Measurements from ENCODE around the gene SLC30A3.

Gene SLC30A3

DNA sequence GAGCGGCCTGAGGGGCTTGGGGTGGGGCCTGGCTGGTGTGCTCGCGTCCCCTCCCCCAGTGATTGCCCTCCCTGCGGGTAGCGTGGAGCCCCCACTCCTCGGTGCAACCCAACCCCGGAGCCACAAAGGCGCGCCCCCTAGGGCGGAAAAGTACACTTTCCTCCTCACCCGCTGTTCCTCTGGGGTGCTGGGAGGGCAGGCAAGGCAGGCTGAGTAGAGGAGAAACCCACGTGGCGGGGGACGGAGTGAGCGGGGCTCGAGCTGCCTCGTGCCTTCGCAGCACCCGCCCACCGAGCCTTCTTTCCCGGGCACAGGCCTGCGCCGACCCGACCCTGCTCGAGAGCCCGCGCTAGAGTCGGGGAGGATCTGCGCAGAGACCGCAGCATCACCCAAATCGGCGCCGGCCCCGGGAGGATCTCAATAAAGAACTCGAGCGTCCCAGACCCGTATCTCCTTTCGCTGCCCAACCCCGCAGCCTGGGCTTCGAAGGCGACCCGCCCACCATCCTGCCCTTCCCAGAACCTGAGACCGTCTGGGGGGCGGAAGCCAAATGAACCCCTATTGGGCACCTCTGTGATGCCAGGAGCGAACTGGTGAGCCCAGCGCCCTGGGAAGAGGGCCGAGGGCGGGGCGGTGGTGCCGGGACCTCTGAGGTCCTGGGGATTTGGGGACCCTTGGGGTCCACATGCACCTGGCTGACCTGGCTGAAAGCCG lies 43.9 kb upstream of the SLC30A3 start:
- H3K4me1 ChIP-seq (ENCODE audit: low read length), result no peaks in the 10 kb centered on the region
- no peaks in the 10 kb centered on the region for H3K27me3 ChIP-seq (replicated peaks; ENCODE audit: insufficient read depth, low read length)
- no peak overlapping the region for H3K27ac ChIP-seq (ENCODE audit: low read length)
- H3K9me3 ChIP-seq (replicated peaks; ENCODE audit: insufficient read depth, low read length), result no peaks in the 10 kb centered on the region
- no peaks in the 10 kb centered on the region for H3F3A ChIP-seq (ENCODE audit: insufficient read depth, low read length)
- no peaks in the 10 kb centered on the region for H3K36me3 ChIP-seq (replicated peaks; ENCODE audit: insufficient read depth, low read length)
- DNase-seq, result no peak
- H3K4me2 ChIP-seq (ENCODE audit: low read depth, low read length), result no peak overlapping the region
- H3K9ac ChIP-seq (ENCODE audit: low read length), result no peak overlapping the region
- TF ChIP-seq, protein P1, sequence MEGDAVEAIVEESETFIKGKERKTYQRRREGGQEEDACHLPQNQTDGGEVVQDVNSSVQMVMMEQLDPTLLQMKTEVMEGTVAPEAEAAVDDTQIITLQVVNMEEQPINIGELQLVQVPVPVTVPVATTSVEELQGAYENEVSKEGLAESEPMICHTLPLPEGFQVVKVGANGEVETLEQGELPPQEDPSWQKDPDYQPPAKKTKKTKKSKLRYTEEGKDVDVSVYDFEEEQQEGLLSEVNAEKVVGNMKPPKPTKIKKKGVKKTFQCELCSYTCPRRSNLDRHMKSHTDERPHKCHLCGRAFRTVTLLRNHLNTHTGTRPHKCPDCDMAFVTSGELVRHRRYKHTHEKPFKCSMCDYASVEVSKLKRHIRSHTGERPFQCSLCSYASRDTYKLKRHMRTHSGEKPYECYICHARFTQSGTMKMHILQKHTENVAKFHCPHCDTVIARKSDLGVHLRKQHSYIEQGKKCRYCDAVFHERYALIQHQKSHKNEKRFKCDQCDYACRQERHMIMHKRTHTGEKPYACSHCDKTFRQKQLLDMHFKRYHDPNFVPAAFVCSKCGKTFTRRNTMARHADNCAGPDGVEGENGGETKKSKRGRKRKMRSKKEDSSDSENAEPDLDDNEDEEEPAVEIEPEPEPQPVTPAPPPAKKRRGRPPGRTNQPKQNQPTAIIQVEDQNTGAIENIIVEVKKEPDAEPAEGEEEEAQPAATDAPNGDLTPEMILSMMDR (IDR thresholded peaks at IDR 0.05; ENCODE audit: low read length), result no peak
- TF ChIP-seq EZH2 (optimal IDR thresholded peaks at IDR 0.05; ENCODE audit: low read depth, low read length) (no peak), EZH2phosphoT487 (IDR thresholded peaks at IDR 0.05; ENCODE audit: low read length) (no peak)
- no peaks in the 10 kb centered on the region for H4K20me1 ChIP-seq (ENCODE audit: insufficient read depth, low read length)
- no peak overlapping the region for H3K4me3 ChIP-seq (ENCODE audit: low read length)
- H2AFZ ChIP-seq (ENCODE audit: low read length), result no peak overlapping the region
- H3K9me2 ChIP-seq (replicated peaks; ENCODE audit: insufficient read depth, low read length), result no peaks in the 10 kb centered on the region
- H3K79me2 ChIP-seq (ENCODE audit: low read length), result no peaks in the 10 kb centered on the region

DNA sequence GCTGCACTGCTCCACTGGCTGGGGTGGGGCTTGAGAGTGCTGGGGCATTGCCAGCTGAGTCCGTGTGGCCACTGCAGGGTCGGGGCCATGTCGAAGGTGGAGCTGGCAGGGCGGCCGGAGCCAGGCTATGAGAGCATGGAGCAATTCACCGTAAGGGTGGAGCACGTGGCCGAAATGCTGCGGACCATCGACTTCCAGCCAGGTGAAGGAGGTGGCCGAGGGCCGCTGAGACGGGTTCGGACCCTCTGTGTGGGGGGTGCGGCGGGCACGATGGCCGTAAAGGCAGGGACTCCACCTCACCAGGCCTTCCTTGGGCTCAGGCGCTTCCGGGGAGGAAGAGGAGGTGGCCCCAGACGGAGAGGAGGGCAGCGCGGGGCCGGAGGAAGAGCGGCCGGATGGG lies 43.3 kb upstream of the SLC30A3 start:
- H2AFZ ChIP-seq (ENCODE audit: low read length), result no peak overlapping the region
- H3K27ac ChIP-seq (ENCODE audit: low read length), result no peak overlapping the region
- H3F3A ChIP-seq (ENCODE audit: insufficient read depth, low read length), result no peaks in the 10 kb centered on the region
- H3K27me3 ChIP-seq (replicated peaks; ENCODE audit: insufficient read depth, low read length), result no peaks in the 10 kb centered on the region
- H4K20me1 ChIP-seq (ENCODE audit: insufficient read depth, low read length), result no peaks in the 10 kb centered on the region
- H3K4me2 ChIP-seq (ENCODE audit: low read depth, low read length), result no peak overlapping the region
- H3K4me1 ChIP-seq (ENCODE audit: low read length), result no peaks in the 10 kb centered on the region
- TF ChIP-seq, protein P1 (IDR thresholded peaks at IDR 0.05; ENCODE audit: low read length), result no peak
- no peak for TF ChIP-seq EZH2 (optimal IDR thresholded peaks at IDR 0.05; ENCODE audit: low read depth, low read length)
- TF ChIP-seq EZH2phosphoT487 (IDR thresholded peaks at IDR 0.05; ENCODE audit: low read length), result no peak
- no peak overlapping the region for H3K4me3 ChIP-seq (ENCODE audit: low read length)
- no peak for DNase-seq
- H3K9me2 ChIP-seq (replicated peaks; ENCODE audit: insufficient read depth, low read length), result no peaks in the 10 kb centered on the region
- H3K36me3 ChIP-seq (replicated peaks; ENCODE audit: insufficient read depth, low read length), result no peaks in the 10 kb centered on the region
- no peaks in the 10 kb centered on the region for H3K9me3 ChIP-seq (replicated peaks; ENCODE audit: insufficient read depth, low read length)
- H3K79me2 ChIP-seq (ENCODE audit: low read length), result no peaks in the 10 kb centered on the region
- H3K9ac ChIP-seq (ENCODE audit: low read length), result no peak overlapping the region

DNA sequence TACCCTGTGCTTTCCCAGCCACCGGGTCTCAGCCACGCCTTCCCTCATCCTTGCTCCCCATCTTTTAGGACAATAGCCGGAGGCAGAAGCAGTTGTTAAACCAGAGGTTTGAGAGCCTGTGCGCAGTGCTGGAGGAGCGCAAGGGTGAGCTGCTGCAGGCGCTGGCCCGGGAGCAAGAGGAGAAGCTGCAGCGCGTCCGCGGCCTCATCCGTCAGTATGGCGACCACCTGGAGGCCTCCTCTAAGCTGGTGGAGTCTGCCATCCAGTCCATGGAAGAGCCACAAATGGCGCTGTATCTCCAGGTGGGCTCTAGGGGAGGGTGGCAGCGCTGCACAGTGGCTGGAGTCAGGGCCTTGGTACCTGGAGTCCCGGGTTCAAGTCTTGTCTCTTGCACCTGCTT lies 42.7 kb upstream of the SLC30A3 start:
- Histone ChIP-seq H2AFZ (ENCODE audit: low read length) (no peak overlapping the region), H3K4me2 (ENCODE audit: low read depth, low read length) (no peak overlapping the region), H3K9me2 (replicated peaks; ENCODE audit: insufficient read depth, low read length) (no peaks in the 10 kb centered on the region), H4K20me1 (ENCODE audit: insufficient read depth, low read length) (no peaks in the 10 kb centered on the region), H3K4me3 (ENCODE audit: low read length) (no peak overlapping the region), H3K9ac (ENCODE audit: low read length) (no peak overlapping the region), H3F3A (ENCODE audit: insufficient read depth, low read length) (no peaks in the 10 kb centered on the region), H3K36me3 (replicated peaks; ENCODE audit: insufficient read depth, low read length) (no peaks in the 10 kb centered on the region), H3K27me3 (replicated peaks; ENCODE audit: insufficient read depth, low read length) (no peaks in the 10 kb centered on the region), H3K9me3 (replicated peaks; ENCODE audit: insufficient read depth, low read length) (no peaks in the 10 kb centered on the region), H3K27ac (ENCODE audit: low read length) (no peak overlapping the region), H3K4me1 (ENCODE audit: low read length) (no peaks in the 10 kb centered on the region), H3K79me2 (ENCODE audit: low read length) (no peaks in the 10 kb centered on the region)
- DNase-seq, result no peak
- TF ChIP-seq EZH2phosphoT487 (IDR thresholded peaks at IDR 0.05; ENCODE audit: low read length) (no peak), EZH2 (optimal IDR thresholded peaks at IDR 0.05; ENCODE audit: low read depth, low read length) (no peak)
- TF ChIP-seq, protein P1 (IDR thresholded peaks at IDR 0.05; ENCODE audit: low read length), result no peak

Data from MM.1S (cell line).